ENCODE measurements around the gene CARS1.

Gene CARS1

GRCh38 chr11:3087821-3088800 is 30.9 kb upstream of the CARS1 start:
- DNase-seq (ENCODE audit: low read depth) = peak; percentile 33
- no peak overlapping the region for H3K4me3 ChIP-seq (ENCODE audit: low read length)
- no peak for TF ChIP-seq CTCF (IDR thresholded peaks at IDR 0.05; ENCODE audit: insufficient read depth, low read depth, low read length, missing control alignments)

- no peak for TF ChIP-seq CTCF (IDR thresholded peaks at IDR 0.05; ENCODE audit: insufficient read depth, low read depth, low read length, missing control alignments)
- no peak for DNase-seq (ENCODE audit: low read depth)
- H3K4me3 ChIP-seq (ENCODE audit: low read length) = no peak overlapping the region
Measured at GRCh38 chr11:3087373-3087772, 30.1 kb upstream of the CARS1 start.

GRCh38 chr11:3086671-3087150 is 29.5 kb upstream of the CARS1 start:
- no peak for DNase-seq (ENCODE audit: low read depth)
- TF ChIP-seq CTCF (IDR thresholded peaks at IDR 0.05; ENCODE audit: insufficient read depth, low read depth, low read length, missing control alignments) = no peak

GRCh38 chr11:3086114-3086513 is 28.9 kb upstream of the CARS1 start:
- H3K4me3 ChIP-seq (ENCODE audit: low read length) = no peak overlapping the region
- DNase-seq (ENCODE audit: low read depth) = no peak
- TF ChIP-seq CTCF (IDR thresholded peaks at IDR 0.05; ENCODE audit: insufficient read depth, low read depth, low read length, missing control alignments) = no peak

More at GRCh38 chr11:3086671-3087150, 29.5 kb upstream of the CARS1 start:
- no peak overlapping the region for H3K4me3 ChIP-seq (ENCODE audit: low read length)

- H3K4me3 ChIP-seq (ENCODE audit: low read length) = no peak overlapping the region
- no peak for DNase-seq (ENCODE audit: low read depth)
- TF ChIP-seq CTCF (IDR thresholded peaks at IDR 0.05; ENCODE audit: insufficient read depth, low read depth, low read length, missing control alignments) = no peak
Measured at GRCh38 chr11:3085052-3085451, 27.8 kb upstream of the CARS1 start.

- H3K4me3 ChIP-seq (ENCODE audit: low read length) = no peak overlapping the region
- DNase-seq (ENCODE audit: low read depth) = no peak
- TF ChIP-seq CTCF (IDR thresholded peaks at IDR 0.05; ENCODE audit: insufficient read depth, low read depth, low read length, missing control alignments) = no peak
Measured at GRCh38 chr11:3083321-3083720, 26.1 kb upstream of the CARS1 start.

Measured in epithelial cell of esophagus (primary cell).